NCI-H2029 treated with DMSO at 0.1 percent for 48 hours (cell line): ENCODE data around the gene CNKSR1.

Experiments used
- DNase-seq: peaks from one replicate; lab custom pipeline; 2025; lab: John Stamatoyannopoulos, UW

Gene CNKSR1, protein sequence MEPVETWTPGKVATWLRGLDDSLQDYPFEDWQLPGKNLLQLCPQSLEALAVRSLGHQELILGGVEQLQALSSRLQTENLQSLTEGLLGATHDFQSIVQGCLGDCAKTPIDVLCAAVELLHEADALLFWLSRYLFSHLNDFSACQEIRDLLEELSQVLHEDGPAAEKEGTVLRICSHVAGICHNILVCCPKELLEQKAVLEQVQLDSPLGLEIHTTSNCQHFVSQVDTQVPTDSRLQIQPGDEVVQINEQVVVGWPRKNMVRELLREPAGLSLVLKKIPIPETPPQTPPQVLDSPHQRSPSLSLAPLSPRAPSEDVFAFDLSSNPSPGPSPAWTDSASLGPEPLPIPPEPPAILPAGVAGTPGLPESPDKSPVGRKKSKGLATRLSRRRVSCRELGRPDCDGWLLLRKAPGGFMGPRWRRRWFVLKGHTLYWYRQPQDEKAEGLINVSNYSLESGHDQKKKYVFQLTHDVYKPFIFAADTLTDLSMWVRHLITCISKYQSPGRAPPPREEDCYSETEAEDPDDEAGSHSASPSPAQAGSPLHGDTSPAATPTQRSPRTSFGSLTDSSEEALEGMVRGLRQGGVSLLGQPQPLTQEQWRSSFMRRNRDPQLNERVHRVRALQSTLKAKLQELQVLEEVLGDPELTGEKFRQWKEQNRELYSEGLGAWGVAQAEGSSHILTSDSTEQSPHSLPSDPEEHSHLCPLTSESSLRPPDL

DNA sequence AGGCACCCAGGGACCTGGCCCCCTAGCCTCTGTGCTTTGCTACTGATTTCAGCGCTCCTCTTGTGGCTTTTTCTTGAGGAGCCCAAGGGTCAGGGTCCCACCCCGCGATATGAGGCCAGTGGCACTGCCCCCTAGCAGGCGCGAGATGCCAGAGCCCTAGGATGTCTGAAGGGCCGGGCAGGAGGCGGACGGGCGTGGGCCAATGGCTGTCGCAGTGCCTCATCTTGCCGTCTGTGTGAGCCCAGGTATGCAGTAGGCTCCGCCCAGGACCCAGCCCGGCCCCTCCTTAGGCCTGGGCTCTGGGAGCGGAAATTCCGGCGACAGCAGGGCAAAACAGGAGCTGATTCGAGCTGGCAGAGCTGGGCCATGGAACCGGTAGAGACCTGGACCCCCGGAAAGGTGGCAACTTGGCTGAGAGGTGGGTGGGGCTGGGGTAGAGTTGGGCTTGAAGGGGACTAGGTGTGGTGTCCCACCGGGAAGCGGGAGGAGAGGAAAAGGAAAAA, at the start of gene CNKSR1:
TSS of gene CNKSR1 (plus strand) at position 310 of the 503 bp plus-strand sequence. CDS start at position 367, 57 bp downstream.
- peak; percentile 47 for DNase-seq

DNA sequence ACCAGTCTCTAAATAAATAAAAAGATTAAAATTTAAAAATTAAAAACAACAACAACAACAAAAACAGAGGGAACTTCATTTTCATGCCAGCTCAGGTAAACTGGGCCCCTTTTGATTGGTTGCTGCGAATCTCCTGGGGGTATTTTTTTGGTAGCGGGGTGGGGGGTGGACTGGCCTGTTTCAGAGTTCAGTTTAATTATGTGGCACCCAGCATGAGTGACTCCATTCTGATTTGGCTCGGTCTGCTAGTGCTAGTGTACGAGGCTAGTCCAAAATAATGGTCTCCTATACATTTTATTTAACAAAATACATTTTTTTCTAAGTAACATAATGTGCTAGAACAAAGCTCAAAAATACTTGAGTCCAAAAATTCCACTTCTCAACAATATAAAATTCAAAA, 47.5 kb upstream of the CNKSR1 start:
- no peak for DNase-seq

DNA sequence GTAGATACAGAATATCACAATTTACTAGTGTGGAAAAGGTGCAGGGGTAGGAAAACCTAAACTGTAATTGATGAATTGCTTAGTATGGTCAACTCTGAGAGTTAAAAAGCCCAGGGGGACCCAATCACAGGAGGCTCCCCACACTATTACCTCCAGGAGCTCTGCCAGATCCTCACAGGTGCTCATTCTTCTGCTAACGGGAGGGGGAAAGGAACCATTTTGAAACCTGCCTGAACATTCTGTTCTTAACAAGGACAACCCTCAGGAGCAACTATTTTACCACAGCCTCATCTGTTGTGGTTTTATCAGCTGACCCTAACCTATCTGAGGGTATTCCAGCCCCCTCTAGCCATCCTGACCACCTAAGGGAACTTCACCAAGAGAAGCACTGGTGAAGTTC, 46.6 kb upstream of the CNKSR1 start:
- DNase-seq = no peak

DNA sequence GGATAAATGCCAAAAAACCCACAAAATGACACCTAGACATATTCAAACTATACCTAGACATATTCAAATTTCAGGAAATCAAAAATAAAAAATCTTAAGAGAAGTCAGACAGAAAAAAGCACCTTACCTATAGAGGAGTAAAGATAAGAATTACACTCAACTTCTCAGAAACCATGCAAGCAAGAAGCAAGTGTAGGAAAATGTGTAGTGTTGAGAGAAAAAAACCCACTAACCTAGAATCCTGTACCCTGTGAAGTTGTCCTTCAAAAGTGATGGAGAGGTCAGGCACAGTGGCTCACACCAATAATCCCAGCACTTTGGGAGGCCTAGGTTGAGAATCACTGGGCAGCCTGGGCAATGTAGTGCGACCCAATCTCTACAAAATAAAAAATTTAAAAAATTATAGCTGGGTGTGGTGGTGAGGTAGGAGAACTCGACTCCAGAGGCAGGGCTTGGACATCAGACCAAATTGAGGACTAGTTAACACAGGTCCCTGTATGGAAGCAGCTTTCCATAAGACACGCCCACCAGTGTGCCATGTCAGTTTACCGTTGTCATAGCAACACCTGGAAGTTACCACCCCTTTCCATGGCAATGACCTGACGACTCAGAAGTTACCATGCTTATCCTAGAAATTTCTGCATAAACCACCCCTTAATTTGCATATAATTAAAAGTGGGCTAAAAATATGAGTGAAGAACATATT, 45.0 kb upstream of the CNKSR1 start:
- no peak for DNase-seq

DNA sequence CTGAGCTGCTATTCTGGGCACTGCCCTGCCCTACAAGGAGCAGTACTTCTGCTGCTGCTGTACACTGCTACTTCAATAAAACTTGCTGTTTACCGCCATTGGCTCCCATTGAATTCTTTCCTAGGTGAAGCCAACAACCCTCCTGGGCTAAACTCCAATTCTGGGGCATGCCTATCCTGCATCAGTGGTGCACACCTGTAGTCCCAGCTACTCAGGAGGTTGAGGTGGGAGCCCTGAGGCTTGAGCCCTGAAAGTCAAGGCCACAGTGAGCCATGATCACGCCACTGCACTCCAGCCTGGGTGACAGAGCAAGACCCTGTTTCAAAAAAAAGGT, 44.5 kb upstream of the CNKSR1 start:
- no peak for DNase-seq

DNA sequence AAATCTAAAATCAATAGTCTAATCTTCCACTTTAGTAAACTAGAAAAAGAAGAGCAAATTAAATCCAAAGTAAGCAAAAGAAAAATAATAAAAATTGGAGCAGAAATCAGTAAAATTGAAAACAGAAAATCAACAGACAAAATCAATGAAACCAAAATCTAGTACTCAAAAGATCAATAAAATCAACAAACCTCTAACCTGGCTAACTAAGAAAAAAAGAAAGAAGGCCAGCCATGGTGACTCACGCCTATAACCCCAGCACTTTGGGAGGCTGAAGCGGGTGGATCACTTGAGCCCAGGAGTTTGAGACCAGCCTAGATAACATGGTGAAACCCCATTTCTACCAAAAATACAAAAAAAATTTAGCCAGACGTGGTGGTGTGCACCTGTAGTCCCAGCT, 42.8 kb upstream of the CNKSR1 start:
- no peak for DNase-seq

DNA sequence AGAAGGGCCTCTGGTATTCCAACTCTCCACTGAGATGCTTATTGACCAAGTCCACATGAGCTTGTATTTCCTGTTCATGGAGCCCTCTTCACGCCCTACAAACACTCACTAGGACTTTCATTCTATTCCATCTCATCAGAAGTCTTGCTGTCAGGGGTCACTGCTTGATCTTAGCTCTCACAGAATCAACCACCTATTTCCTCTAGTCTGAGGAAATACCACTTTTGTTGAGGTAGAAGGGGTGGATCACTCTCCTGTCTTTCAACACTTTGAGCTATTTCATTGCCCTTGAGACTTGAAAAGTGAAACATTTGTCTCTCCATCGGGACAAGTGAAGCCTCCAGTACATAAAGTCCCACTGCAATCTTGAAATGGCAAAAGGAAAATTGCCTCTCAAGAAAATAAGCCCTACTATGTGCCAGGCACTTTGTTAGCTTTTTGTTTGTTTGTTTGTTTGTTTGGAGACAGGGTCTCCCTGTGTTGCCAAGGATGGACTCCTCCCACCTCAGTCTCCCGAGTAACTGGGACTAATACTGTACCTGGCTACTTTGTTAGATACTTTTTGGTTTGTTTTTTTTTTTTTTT, 38.2 kb upstream of the CNKSR1 start:
- DNase-seq = no peak

DNA sequence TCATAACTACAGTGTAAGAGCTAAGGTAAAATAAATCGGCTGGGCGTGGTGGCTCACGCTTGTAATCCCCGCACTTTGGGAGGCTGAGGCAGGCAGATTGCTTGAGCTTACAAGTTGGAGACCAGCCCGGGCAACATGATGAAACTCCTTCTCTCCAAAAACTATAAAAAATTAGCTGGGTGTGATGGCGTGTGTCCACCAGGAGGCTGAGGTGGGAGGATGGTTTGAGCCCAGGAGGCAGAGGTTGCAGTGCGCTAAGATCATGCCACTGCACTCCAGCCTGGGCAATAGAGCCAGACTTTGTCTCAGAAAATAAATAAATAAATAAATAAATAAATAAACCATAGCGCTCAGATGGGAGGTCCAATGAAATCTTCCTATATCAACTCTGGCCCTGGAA, 35.1 kb upstream of the CNKSR1 start:
- no peak for DNase-seq

DNA sequence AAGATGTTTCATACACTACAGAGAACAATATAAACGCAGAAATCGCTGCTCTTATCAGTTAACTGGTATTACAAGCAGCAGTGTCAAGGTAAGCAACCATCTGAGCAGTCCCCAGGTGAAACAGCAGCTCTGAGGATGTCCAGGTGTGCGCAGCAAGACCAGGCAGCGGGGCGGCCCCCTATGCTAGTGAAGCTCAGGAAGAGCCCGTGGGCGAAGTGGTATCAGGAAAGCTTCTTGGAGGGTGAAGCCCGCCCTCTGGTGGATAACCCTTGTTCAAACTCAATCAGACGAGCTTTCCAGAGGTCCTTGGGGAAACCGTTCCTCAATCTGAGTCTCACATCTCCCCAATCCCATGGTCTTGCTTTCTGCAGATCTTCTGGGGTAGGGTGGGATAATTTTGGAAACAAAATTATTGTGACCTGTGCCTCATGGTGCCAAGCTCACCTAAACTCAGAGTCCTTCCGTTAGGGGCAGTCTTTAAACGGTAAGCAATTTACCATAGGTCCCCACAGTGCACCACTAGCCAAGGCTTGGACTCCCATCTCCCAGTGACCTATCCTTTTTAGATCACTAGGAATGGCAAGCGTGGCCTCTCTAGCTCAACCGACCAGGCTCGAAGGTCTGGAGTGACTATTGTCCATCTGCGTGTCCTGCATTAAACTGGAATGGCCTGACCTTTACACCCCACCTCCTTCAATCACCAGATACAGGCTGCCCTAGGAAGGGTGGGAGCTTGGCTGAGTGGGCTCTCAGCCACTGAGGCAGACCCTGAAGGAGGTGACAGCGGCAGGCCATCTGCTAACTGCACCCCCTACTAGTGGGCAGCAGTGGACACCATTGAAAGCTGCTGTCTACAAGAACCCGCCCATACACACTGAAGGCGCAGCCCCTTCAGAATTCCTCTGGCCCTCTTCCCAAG, 32.0 kb upstream of the CNKSR1 start:
- DNase-seq = peak; percentile 74

DNA sequence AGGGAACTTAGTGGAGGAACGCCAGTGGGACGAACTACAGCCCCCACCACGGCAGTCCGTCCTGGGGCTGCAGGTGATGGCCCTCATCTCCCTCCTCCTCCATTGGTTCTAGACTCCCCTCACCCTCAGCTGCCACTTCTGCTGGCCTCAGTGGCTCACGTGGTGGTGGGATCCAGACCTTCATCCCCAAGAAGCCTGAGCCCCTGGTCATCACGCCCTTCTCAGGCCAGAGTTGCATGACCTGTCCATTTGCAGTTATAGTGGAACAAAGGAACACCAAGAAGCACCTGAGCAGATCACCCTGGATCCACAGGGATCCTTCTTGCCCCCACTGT, 31.4 kb upstream of the CNKSR1 start:
- DNase-seq = no peak

DNA sequence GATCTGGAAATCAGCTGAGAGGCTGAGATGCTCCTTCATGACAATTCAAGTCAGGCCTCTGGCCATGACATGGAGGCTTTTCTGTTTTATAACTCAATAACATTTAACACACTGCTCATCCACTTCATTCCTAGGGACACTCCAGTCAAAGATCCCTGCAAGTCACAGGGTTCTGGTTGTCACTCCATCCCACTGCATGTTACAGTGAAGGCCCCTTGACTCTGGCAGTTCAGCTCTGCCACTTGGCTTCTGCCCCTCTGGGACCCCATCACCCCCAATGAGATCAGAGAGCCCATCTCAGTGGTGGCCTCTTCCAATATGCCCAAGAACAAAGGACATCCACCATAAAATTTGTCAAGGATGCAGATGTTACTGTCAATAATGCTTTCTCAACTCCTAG, 28.4 kb upstream of the CNKSR1 start:
- no peak for DNase-seq

DNA sequence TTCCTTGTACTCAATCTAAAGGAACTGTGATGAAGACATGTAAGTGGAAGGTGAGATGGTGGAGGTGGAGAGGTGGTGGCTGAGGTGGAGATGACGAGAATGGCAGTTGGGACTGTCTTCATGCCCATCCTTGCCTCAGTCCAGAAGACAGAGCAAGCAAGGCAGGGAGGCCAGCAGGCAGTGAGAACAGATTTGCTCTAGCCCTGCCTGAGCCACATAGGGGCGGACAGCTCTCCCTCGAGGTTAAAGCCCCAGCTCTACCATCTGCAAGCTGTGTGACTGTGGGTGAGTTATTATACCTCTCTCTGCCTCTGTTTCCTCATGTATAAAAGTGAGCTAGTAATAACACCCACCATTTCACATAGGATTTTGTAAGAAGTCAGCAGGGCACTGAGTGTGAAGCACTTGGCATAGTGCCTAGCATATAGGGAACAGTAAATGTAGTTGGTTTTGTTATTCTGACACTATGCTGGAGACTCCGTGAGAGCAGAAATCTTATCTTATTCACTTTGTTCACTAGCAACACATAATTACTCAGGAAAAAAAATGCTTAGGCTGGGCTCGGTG, 23.2 kb upstream of the CNKSR1 start:
- no peak for DNase-seq

DNA sequence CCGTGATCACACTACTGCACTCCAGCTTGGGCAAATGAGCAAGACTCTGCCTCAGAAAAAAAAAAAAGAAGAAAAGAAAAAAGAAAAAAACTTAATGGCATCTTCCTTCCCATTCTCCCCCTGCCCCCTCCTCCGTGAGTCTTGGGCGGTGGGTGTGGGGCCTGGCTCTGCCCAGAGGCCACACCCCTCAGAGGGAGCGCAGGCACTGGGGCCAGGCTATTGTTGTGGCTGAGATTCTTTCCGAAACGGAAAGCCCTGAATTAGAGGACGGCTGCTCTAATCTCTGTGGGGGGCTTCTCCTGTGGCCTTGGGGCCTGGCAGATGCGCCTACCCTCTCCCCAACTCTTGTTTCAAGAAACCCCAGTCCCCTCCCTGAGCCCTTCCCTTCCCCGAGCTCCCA, 22.5 kb upstream of the CNKSR1 start:
- no peak for DNase-seq

DNA sequence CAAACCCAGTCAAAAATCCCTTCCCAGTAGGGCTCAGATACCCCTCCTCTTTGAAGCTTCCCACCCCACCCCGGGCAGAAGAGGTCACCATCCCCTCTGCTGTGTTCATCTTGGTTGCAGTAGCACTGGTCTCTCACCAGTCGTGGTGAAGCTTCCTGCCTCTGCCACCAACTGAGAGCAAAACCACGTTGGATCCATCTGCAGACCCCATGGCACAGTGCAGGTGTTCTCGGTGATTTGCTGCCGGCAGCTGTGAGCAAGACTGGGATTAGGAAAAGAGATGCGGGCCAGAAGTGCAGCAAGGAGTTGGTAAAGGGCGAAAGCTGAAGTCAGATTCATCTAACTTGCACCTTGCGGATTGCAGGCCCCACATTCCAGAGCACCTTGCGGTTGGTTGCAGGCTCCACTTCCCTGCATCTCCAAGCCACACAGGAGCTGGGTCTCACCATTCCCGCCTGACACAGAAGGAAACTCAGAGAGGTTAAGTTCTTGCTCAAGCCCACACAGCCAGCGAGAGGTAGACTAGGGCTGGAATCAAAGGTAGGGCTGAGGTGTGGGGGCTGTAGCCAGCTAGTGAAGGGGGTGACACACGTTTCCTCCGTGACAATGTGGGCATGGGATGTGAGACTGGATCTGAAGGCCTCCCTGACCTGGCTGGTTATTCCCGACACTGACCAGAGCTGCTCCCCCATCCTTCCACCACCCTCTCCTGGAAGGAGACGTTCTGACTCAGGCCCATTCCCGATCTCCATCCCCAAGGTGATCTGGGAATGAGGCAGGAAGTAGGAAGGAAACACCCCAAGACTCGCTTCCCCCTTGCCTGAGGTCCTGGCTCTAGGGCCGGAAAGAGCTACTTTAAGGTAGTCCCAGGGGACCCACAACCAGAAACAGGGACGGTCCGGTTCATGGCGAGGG, 21.7 kb upstream of the CNKSR1 start:
- no peak for DNase-seq

DNA sequence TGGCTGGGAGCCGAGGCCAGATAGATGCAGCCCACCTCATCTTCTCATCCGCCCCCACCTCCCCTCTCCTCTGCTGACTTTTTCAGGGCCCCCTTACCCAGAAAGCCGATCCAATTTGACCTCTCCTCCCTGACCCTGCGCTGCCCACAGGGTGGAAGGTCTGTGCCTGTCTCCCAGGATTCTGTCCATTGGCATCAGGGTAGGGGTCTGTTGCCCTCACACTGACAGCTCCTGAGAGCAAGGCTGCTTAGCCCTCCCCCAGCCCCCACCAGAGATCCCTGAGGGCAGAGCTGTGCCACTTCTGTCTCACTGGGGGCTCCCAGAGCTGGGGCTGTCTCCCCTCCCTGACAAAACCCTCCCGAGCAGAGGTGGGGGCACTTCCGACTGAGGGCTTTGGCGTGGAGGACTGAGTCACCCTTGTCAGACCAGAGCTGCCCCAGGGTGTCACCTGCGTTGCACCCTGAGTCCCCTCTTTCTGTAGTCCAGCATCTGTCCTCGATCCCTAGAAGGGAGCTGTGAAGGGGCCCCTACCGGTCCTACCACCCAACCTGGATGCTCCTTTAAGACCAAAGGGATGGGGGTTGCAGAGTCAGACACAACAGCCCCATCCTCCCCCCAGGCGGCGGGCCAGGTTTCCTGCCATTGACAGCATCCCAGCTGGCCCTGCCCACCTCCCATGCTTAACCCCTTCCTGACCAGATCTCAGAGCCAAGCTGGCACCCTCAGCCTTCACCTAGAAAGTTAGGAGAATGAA, 20.8 kb upstream of the CNKSR1 start:
- no peak for DNase-seq

DNA sequence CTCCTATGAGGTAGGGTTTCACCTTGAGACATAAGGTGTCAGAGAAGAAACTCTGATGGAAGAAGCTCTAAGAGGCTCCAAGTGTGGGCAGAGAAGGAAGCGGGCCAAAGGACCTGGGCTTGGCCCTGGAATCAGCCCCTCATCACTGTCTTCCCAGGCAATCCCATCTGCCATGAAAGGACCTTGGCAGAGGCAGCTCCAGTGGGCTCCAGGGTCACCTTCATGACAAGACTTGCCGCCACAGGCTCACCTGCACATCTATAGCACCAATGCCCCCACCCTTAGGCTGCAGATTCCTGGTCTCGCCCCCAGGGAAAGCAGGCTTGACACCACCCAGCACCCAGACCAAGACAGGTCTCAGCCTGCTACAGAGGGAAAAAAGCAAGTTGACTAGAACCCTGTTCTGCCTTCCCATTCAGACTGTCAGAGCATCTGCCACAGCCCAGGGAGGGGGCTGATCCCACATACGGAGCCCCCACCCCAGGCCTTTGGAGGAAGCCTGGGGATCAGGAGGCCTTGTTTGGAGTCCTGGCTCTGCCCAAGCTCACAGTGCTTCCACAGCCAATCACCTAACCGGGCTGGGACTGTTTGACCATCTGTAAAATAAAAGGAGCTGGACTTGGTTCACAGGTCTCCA, 18.9 kb upstream of the CNKSR1 start:
- no peak for DNase-seq

DNA sequence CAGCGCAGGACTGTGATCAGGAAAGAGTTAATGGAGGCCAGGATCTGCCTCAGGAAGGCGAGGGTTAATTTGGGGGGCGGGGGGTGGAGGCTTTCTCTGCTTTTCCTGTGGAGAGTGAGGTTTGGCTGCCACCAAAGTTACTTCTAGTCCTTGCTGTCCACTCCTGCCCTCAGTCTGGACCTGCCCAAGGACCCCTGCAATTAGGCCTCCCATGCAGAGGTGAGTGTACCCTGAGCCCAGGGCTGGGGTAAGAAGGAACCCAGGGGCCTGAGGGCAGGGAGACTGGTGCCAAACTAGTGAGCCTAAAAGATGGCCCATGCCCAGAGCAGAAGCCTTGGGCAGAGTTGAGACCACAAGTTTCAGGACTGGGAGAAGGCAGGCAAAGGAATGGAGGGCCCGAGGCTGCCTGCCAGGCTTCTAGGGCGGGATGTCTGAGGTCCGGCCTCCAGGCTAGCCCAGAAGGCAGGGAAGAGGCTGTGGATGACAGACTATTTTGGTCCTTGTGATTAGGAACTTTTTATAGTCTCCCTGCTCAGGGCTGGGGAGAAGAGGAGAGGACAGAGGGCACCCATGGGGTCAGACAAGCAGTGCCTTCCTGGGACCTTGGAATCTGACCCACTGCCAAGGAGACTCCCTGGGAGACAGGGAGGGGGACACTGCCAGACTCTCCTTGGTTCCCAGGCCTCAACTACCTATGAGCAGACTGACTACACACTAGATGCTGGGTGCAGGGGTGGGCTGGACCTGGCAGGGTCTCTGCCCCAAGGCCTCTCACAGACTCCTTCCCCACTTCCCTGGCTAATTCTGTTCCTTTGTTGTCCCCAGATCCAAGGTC, 18.2 kb upstream of the CNKSR1 start, which contains the start of gene FAM110D:
TSS of gene FAM110D (plus strand) at position 172 of the 835 bp plus-strand sequence. CDS start 2,213 bp downstream, outside the sequence.
- DNase-seq = no peak

DNA sequence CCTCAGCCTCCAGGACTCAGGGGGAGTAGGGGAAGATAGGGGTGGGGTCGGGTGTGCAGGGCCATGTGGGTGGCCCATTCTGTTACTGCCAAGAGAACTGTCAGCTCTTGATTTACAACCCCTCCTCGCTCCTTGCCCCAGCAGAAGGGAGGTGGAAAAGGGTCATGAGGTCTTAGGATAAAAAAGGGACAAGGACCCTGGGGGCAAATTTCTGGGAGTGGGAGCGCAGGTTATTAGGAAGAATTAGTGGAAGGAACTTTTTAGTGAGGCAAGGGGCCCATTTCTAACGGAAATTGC, 17.6 kb upstream of the CNKSR1 start:
- DNase-seq = no peak
